KMS-11 (cell line): ENCODE measurements around the gene CDC42.

Source experiments
- H2AFZ ChIP-seq: fragments of 200-600 bp; sonication (generic); 2 replicates; pipeline ENCODE4 v1.6.1; 2016; ENCODE audit warnings: antibody characterized with exemption, mixed run types, low read depth
- H3K27ac ChIP-seq: fragments of 200-600 bp; sonication (generic); 2 replicates; pipeline ENCODE4 v1.6.1; 2016; ENCODE audit warnings: mild to moderate bottlenecking, mixed run types
- H3K27me3 ChIP-seq: fragments of 200-600 bp; sonication (generic); 2 replicates; pipeline ENCODE4 v1.6.1; 2017; ENCODE audit warnings: mild to moderate bottlenecking, low read depth, mixed run types, moderate library complexity; ENCODE audit not compliant: insufficient read depth
- H3K36me3 ChIP-seq: fragments of 200-600 bp; sonication (generic); 2 replicates; pipeline ENCODE4 v1.6.1; 2017; ENCODE audit warnings: mild to moderate bottlenecking, mixed run types; ENCODE audit not compliant: insufficient read depth
- H3K4me1 ChIP-seq: fragments of 200-600 bp; sonication (generic); 2 replicates; pipeline ENCODE4 v1.6.1; 2016; ENCODE audit warnings: mild to moderate bottlenecking, low read depth, mixed run types; ENCODE audit not compliant: poor library complexity, severe bottlenecking
- H3K4me2 ChIP-seq: fragments of 200-600 bp; sonication (generic); 2 replicates; pipeline ENCODE4 v1.7.0; 2016; ENCODE audit warnings: mild to moderate bottlenecking, mixed run types
- H3K4me3 ChIP-seq: fragments of 200-600 bp; sonication (generic); IDR thresholded peaks from 2 replicates; pipeline ENCODE4 v1.6.1; 2017; ENCODE audit warnings: low read depth, low read length, mixed read lengths; ENCODE audit not compliant: insufficient read depth
- H3K79me2 ChIP-seq: fragments of 200-600 bp; sonication (generic); 2 replicates; pipeline ENCODE4 v1.6.1; 2016; ENCODE audit warnings: low read depth, mixed run types; ENCODE audit not compliant: insufficient read depth
- H3K9ac ChIP-seq: fragments of 200-600 bp; sonication (generic); 2 replicates; pipeline ENCODE4 v1.6.1; 2016; ENCODE audit warnings: mild to moderate bottlenecking, mixed run types
- H4K20me1 ChIP-seq: fragments of 200-600 bp; sonication (generic); 2 replicates; pipeline ENCODE4 v1.6.1; 2016; ENCODE audit warnings: mild to moderate bottlenecking, mixed run types; ENCODE audit not compliant: insufficient read depth
- TF ChIP-seq, protein P1 (sequence below): fragments of 200-600 bp; sonication (generic); conservative IDR thresholded peaks from 2 replicates; pipeline ENCODE4 v1.6.1; 2017; ENCODE audit warnings: low read depth, mild to moderate bottlenecking, antibody characterized with exemption, low read length, moderate library complexity, mixed read lengths

Gene CDC42

DNA sequence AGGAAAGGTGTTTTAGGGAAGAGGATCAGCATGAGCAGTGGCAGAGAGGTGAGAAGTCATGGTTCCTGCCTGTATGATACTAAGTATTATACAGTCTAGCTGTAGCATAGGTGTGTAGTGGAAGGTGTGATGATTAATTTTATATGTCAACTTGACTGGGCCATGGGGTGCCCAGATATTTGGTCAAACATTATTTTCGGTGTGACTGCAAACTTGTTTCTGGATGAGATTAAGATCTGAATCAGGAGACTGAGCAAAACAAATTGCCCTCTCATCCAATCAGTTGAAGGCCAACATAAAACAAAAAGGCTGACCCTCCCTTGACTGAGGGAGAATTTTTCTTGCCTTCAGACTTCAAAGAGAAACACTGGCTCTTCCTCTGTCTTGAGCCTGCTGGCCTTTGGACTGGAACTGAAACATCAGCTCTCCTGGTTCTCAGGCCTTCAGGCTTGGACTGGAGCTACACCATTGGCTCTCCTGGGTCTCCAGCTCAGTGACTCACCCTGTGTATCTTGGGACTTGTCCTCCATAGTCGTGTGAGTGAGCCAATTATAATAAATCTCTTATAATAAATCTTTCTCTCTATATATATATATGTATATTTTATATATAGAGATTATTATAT, 6.8 kb upstream of the CDC42 start:
- Histone ChIP-seq H3K4me2 (no peak overlapping the region), H4K20me1 (no peaks in the 10 kb centered on the region), H3K79me2 (no peaks in the 10 kb centered on the region), H3K9ac (no peak overlapping the region), H3K4me3 (no peak overlapping the region), H3K27ac (no peak overlapping the region), H3K4me1 (peaks cover 6% of the 10 kb centered on the region), H3K36me3 (no peaks in the 10 kb centered on the region), H2AFZ (no peak overlapping the region), H3K27me3 (no peaks in the 10 kb centered on the region)
- TF ChIP-seq, protein P1, sequence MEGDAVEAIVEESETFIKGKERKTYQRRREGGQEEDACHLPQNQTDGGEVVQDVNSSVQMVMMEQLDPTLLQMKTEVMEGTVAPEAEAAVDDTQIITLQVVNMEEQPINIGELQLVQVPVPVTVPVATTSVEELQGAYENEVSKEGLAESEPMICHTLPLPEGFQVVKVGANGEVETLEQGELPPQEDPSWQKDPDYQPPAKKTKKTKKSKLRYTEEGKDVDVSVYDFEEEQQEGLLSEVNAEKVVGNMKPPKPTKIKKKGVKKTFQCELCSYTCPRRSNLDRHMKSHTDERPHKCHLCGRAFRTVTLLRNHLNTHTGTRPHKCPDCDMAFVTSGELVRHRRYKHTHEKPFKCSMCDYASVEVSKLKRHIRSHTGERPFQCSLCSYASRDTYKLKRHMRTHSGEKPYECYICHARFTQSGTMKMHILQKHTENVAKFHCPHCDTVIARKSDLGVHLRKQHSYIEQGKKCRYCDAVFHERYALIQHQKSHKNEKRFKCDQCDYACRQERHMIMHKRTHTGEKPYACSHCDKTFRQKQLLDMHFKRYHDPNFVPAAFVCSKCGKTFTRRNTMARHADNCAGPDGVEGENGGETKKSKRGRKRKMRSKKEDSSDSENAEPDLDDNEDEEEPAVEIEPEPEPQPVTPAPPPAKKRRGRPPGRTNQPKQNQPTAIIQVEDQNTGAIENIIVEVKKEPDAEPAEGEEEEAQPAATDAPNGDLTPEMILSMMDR, result no peak

DNA sequence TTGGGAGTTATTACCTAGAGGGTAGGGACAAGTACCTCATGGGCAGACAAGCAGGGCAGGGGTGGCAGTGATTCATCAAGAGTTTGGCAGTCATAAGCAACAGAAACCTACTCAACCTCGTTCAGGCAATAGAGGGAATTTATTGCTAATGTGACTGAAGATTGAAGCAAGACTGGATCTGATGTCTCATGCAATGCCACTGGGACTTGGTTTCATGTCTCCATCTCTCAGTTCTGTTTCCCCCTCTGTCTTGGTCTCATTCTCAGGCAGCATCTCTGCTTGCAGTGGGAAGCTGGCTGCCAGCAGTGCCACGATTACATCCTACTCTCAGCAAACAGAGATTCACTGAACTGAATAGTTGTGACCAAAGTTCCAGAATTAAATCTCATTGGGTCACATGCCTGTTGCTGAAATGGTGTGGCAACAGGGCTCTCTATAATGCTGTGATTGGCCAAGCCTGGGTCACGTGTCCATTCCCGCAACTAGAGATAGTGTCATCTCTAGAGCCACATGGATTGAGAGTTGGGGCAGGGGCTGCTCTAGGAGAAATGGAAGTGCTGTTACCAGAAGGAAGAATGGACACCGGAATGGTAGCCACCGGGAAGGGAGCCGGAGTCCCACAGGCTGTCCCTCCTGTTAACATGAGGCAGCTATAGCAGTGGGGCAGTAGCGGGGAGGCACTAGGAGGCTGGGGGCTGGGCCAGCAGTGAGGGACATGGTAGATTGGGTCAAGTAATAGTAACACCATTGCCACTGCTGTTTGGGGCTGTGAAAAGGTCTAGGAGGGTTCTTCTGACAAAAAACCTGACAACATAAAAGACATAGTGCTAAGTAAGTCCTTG, 3.9 kb upstream of the CDC42 start:
- TF ChIP-seq, protein P1, result no peak
- Histone ChIP-seq H3K4me1 (peaks cover 6% of the 10 kb centered on the region), H3K9ac (no peak overlapping the region), H3K27me3 (no peaks in the 10 kb centered on the region), H4K20me1 (peaks cover 4% of the 10 kb centered on the region; the same call in 1 of the 2 replicates), H3K79me2 (peaks cover 4% of the 10 kb centered on the region), H2AFZ (no peak overlapping the region), H3K27ac (no peak overlapping the region), H3K4me3 (no peak overlapping the region), H3K36me3 (no peaks in the 10 kb centered on the region), H3K4me2 (no peak overlapping the region; the same call in 1 of the 2 replicates)

DNA sequence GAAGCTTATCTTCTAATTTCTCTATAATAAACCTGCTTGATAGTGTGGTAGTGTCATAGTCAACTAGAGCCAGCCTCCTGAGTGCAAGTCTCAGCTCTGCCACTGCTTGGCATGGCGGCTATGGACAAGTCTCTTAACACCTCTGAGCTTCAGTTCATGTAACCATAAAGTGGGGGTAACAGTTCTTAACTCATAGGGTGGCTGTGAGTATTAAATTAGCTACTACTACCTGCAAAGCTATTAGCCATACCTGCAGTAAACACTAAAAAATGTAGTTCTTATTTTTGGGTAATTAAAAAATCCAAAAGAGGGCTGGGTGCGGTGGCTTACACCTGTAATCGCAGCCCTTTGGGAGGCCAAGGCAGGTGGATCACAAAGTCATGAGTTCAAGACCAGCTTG, 2.2 kb upstream of the CDC42 start:
- H3K4me2 ChIP-seq, result no peak overlapping the region

DNA sequence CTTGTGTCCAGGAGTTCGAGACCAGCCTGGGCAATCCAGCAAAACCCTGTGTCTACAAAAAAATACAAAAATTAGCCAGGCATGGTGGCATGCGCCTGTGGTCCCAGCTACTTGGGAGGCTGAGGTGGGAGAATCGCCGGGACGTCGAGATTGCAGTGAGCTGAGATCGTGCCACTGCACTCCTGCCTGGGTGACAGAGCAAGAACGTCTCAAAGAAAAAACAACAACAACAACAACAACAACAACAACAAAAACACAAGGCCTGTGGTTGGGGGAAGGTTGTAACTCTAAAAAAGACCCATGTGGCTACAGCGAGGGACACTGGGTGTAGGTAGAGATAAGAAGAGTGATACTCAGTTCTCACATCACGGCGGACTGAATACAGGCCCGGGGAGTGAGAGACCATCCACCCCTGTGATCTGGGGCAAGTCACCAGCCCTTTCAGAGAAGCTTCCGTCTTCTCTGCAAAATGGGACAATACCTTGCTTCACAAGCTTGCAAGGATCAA, 848 bp upstream of the CDC42 start:
- Histone ChIP-seq H2AFZ (peak overlapping the region; percentile 100), H3K4me1 (peaks cover 31% of the 10 kb centered on the region), H3K4me3 (no peak overlapping the region), H3K27me3 (no peaks in the 10 kb centered on the region), H3K79me2 (peaks cover 32% of the 10 kb centered on the region), H3K27ac (no peak overlapping the region), H3K36me3 (no peaks in the 10 kb centered on the region; the same call in 1 of the 2 replicates), H3K9ac (no peak overlapping the region), H4K20me1 (peaks cover 24% of the 10 kb centered on the region), H3K4me2 (peak overlapping the region; percentile 74; the same call in 1 of the 2 replicates)
- TF ChIP-seq, protein P1, result no peak

More for the DNA sequence above, 2.2 kb upstream of the CDC42 start:
- peaks cover 18% of the 10 kb centered on the region for H3K4me1 ChIP-seq
- H4K20me1 ChIP-seq, result peaks cover 17% of the 10 kb centered on the region
- TF ChIP-seq, protein P1, result no peak
- no peak overlapping the region for H3K27ac ChIP-seq
- no peak overlapping the region for H3K4me3 ChIP-seq
- H3K36me3 ChIP-seq, result no peaks in the 10 kb centered on the region
- H3K79me2 ChIP-seq, result peaks cover 19% of the 10 kb centered on the region
- H3K27me3 ChIP-seq, result no peaks in the 10 kb centered on the region
- H3K9ac ChIP-seq, result no peak overlapping the region
- H2AFZ ChIP-seq, result no peak overlapping the region
